ENCODE measurements around the gene SETMAR.

GRCh38 chr3:4310971-4311370 lies 7.8 kb downstream of the SETMAR start:
- no peak for TF ChIP-seq EZH2phosphoT487 (IDR thresholded peaks at IDR 0.05; ENCODE audit: low read depth, severe bottlenecking, unreplicated experiment)
- TF ChIP-seq CTCF (IDR thresholded peaks at IDR 0.05; ENCODE audit: poor library complexity) = no peak

Data from hepatocyte (in vitro differentiated cells).